A549 (cell line): ENCODE results near the gene TUBA1C. TPM values are rescaled to one million over a fixed set of nuclear protein-coding genes. Genes with fewer than 3 reads are reported as not detected.

Source experiments
- ATAC-seq, 2 experiments: fragments of 200-7000 bp in 1 of 2; fragments of >200 bp in 1 of 2; cut with Nextera tagmentation in 1 of 2; cut with Tn5 transposase in 1 of 2; 3 replicates each; pipeline versions ENCODE4 v1.8.0 to v1.9.1; 2018 to 2020; ENCODE audit warnings: mild to moderate bottlenecking in 1 of 2, moderate library complexity in 1 of 2
- CTCF ChIA-PET: fragments of 300-600 bp; sonication (Branson Sonifier 250); formaldehyde crosslinking; extraction: SDS; loops from one replicate; lab custom pipeline; 2021; ENCODE audit warnings: antibody characterized with exemption, inconsistent platforms; lab: Yijun Ruan, JAX
- POLR2A ChIA-PET: fragments of 350-600 bp; formaldehyde crosslinking; extraction: SDS; loops from one replicate; lab custom pipeline; 2021; ENCODE audit warnings: antibody characterized with exemption, inconsistent platforms; lab: Yijun Ruan, JAX
- DNase-seq, 2 experiments: peaks; one replicate each; pipeline versions ENCODE4 v3.0.0 to v3.0.0-alpha.2; 2011 to 2016; ENCODE audit warnings: low read depth in 1 of 2, low spot score in 1 of 2
- FAIRE-seq: peaks from 2 replicates; lab custom pipeline; 2011; peaks lifted over from hg19 to GRCh38; lab: Jason Lieb, UNC
- H3K27ac ChIP-seq, 2 experiments: fragments of >200 bp; sonication (Bioruptor Twin); formaldehyde crosslinking; 3 replicates each; pipeline ENCODE4 v1.5.1; 2016 to 2017
- H3K4me1 ChIP-seq: fragments of >200 bp; sonication (Bioruptor Twin); formaldehyde crosslinking; 3 replicates; pipeline ENCODE4 v1.6.1; 2016
- H3K4me2 ChIP-seq: fragments of >200 bp; sonication (Bioruptor Twin); formaldehyde crosslinking; 3 replicates; pipeline ENCODE4 v1.6.1; 2016
- H3K4me3 ChIP-seq: fragments of >200 bp; sonication (Bioruptor Twin); formaldehyde crosslinking; 3 replicates; pipeline ENCODE4 v1.5.1; 2016
- H3K9me3 ChIP-seq: fragments of >200 bp; sonication (Bioruptor Twin); formaldehyde crosslinking; 3 replicates; pipeline ENCODE4 v1.6.1; 2016
- CBX8 ChIP-seq: fragments of 200-600 bp; sonication (generic); IDR thresholded peaks from 2 replicates; pipeline ENCODE4 v1.6.1; 2016
- CEBPB ChIP-seq, 2 experiments: fragments of >200 bp in 1 of 2; sonication (Bioruptor Twin) in 1 of 2; formaldehyde crosslinking in 1 of 2; IDR thresholded peaks; 2 replicates each; pipeline ENCODE4 v1.6.1; 2012 to 2016
- CHD2 ChIP-seq: fragments of 150-350 bp; IDR thresholded peaks from 2 replicates; pipeline ENCODE4 v1.6.1; 2014; ENCODE audit warnings: low read length; ENCODE audit not compliant: partially characterized antibody
- EHMT2 ChIP-seq: fragments of 200-600 bp; sonication (generic); IDR thresholded peaks from 2 replicates; pipeline ENCODE4 v1.6.1; 2016; ENCODE audit warnings: antibody characterized with exemption, low read depth, mild to moderate bottlenecking, moderate library complexity
- FOSB ChIP-seq: fragments of 250-450 bp; sonication (Bioruptor Pico); IDR thresholded peaks from 2 replicates; pipeline ENCODE4 v1.5.0; 2020; ENCODE audit warnings: mild to moderate bottlenecking, moderate library complexity
- FOSL2 ChIP-seq, 2 experiments: fragments of 450-650 bp in 1 of 2; fragments of >200 bp in 1 of 2; sonication (Bioruptor Twin) in 1 of 2; formaldehyde crosslinking; IDR thresholded peaks; 2 replicates each; pipeline versions ENCODE4 v1.5.0 to v1.6.1; 2016 to 2020; ENCODE audit warnings: mild to moderate bottlenecking in 1 of 2, moderate library complexity in 1 of 2
- FOXS1 ChIP-seq: fragments of 250-450 bp; sonication (Bioruptor Pico); IDR thresholded peaks from 2 replicates; pipeline ENCODE4 v1.5.0; 2020; ENCODE audit warnings: mild to moderate bottlenecking, moderate library complexity
- GATA3 ChIP-seq: IDR thresholded peaks from 2 replicates; pipeline ENCODE4 v1.6.1; 2012; ENCODE audit warnings: borderline replicate concordance
- HOXB13 ChIP-seq: fragments of 250-450 bp; sonication (Bioruptor Pico); IDR thresholded peaks from 2 replicates; pipeline ENCODE4 v1.5.0; 2020; ENCODE audit warnings: low read depth, mild to moderate bottlenecking, moderate library complexity
- HOXB5 ChIP-seq: fragments of 250-450 bp; sonication (Bioruptor Pico); IDR thresholded peaks from 2 replicates; pipeline ENCODE4 v1.5.0; 2020; ENCODE audit warnings: mild to moderate bottlenecking, moderate library complexity
- JUN ChIP-seq, 2 experiments: fragments of >200 bp; sonication (Bioruptor Twin); formaldehyde crosslinking; IDR thresholded peaks; 2 replicates in 1 of 2; 3 replicates in 1 of 2; pipeline ENCODE4 v1.6.1; 2016 to 2017
- KDM1A ChIP-seq: fragments of 200-600 bp; sonication (generic); IDR thresholded peaks from 2 replicates; pipeline ENCODE4 v1.6.1; 2016; ENCODE audit warnings: low read depth, mild to moderate bottlenecking
- KDM5A ChIP-seq: fragments of 200-600 bp; sonication (generic); IDR thresholded peaks from 2 replicates; pipeline ENCODE4 v1.6.1; 2016; ENCODE audit warnings: antibody characterized with exemption, mild to moderate bottlenecking
- NPAS2 ChIP-seq: fragments of 250-450 bp; sonication (Bioruptor Pico); IDR thresholded peaks from 2 replicates; pipeline ENCODE4 v1.8.0; 2022; ENCODE audit warnings: mild to moderate bottlenecking, moderate library complexity, borderline replicate concordance
- POLR2A ChIP-seq: IDR thresholded peaks from 2 replicates; pipeline ENCODE4 v1.6.1; 2012; ENCODE audit warnings: mild to moderate bottlenecking, low read length
- RAD21 ChIP-seq, 2 experiments: fragments of >200 bp in 1 of 2; sonication (Bioruptor Twin) in 1 of 2; formaldehyde crosslinking in 1 of 2; IDR thresholded peaks in 1 of 2; conservative IDR thresholded peaks in 1 of 2; 2 replicates in 1 of 2; 3 replicates in 1 of 2; pipeline ENCODE4 v1.6.1; 2012 to 2018; ENCODE audit warnings: inconsistent platforms in 1 of 2
- RARB ChIP-seq: fragments of 250-450 bp; sonication (Bioruptor Pico); IDR thresholded peaks from 2 replicates; pipeline ENCODE4 v1.8.0; 2021; ENCODE audit warnings: mild to moderate bottlenecking, moderate library complexity
- RCOR1 ChIP-seq: fragments of 150-350 bp; IDR thresholded peaks from 2 replicates; pipeline ENCODE4 v1.6.1; 2014; ENCODE audit warnings: antibody characterized with exemption, low read length, low read depth
- RFX5 ChIP-seq: fragments of 450-650 bp; IDR thresholded peaks from 2 replicates; pipeline ENCODE4 v1.7.1; 2014; ENCODE audit warnings: antibody characterized with exemption, mild to moderate bottlenecking, moderate library complexity
- RNF2 ChIP-seq: fragments of 200-600 bp; sonication (generic); IDR thresholded peaks from 2 replicates; pipeline ENCODE4 v1.6.1; 2016; ENCODE audit warnings: low read depth, mild to moderate bottlenecking, antibody characterized with exemption, moderate library complexity, borderline replicate concordance
- SREBF2 ChIP-seq: fragments of 450-650 bp; IDR thresholded peaks from 2 replicates; pipeline ENCODE4 v1.6.1; 2014; ENCODE audit warnings: mild to moderate bottlenecking, moderate library complexity
- TP53 ChIP-seq: fragments of 250-450 bp; sonication (Bioruptor Pico); IDR thresholded peaks from 2 replicates; pipeline ENCODE4 v1.5.0; 2021; ENCODE audit warnings: mild to moderate bottlenecking, moderate library complexity
- ZC3H11A ChIP-seq: fragments of 450-650 bp; IDR thresholded peaks from 2 replicates; pipeline ENCODE4 v1.6.1; 2014; ENCODE audit warnings: antibody characterized with exemption, mild to moderate bottlenecking
- ZFP36 ChIP-seq: fragments of 450-650 bp; IDR thresholded peaks from 2 replicates; pipeline ENCODE4 v1.6.1; 2014; ENCODE audit warnings: borderline replicate concordance; ENCODE audit not compliant: partially characterized antibody
- WGBS: methylation state at CpG from one replicate; pipeline ENCODE4 v1.1.6; 2017; ENCODE audit errors: missing lambda C conversion rate; 5-methylcytosine and 5-hydroxymethylcytosine counted together
- polyA minus RNA-seq: library from RNA; depleted of rRNA, polyadenylated mRNA; stranded (reverse); fragments of >200 nt; gene quantifications from 2 replicates; pipeline ENCODE4 v1.2.3, GENCODE V29; 2011; rRNA and poly(A)+ RNA removed
- polyA plus RNA-seq, 4 experiments: library from polyadenylated mRNA; depleted of rRNA in 3 of 4; stranded (reverse); fragments of >200 nt; fragmentation: RNase III in 1 of 4; extraction: RNeasy Plus Mini Kit Qiagen cat#74134 plus additional on column Dnase treatment in 1 of 4; gene quantifications; 2 replicates in 3 of 4; 3 replicates in 1 of 4; pipeline ENCODE4 v1.2.3, GENCODE V29; 2011 to 2017
- TF ChIP-seq, protein P1 (sequence below): fragments of 250-450 bp; sonication (Bioruptor Pico); IDR thresholded peaks from 2 replicates; pipeline ENCODE4 v1.5.0; 2020; ENCODE audit warnings: low read depth, mild to moderate bottlenecking, moderate library complexity
- TF ChIP-seq, protein P2 (sequence below): fragments of 150-350 bp; IDR thresholded peaks from 2 replicates; pipeline ENCODE4 v1.6.1; 2014; ENCODE audit warnings: low read depth, mild to moderate bottlenecking, low read length
- TF ChIP-seq, protein P3 (sequence below): IDR thresholded peaks from 2 replicates; pipeline ENCODE4 v1.6.1; 2012
- TF ChIP-seq, protein P4 (sequence below): fragments of >200 bp; sonication (Bioruptor Twin); formaldehyde crosslinking; IDR thresholded peaks from 2 replicates; pipeline ENCODE4 v1.6.1; 2016
- TF ChIP-seq, protein P5 (sequence below): IDR thresholded peaks from 2 replicates; pipeline ENCODE4 v1.6.1; 2012
- TF ChIP-seq, protein P6 (sequence below): fragments of 200-600 bp; sonication (generic); IDR thresholded peaks from 2 replicates; pipeline ENCODE4 v1.6.1; 2016; ENCODE audit warnings: antibody characterized with exemption, mild to moderate bottlenecking, moderate library complexity

The TUBA1C gene
- polyA plus RNA-seq (2011; rRNA removed) (1,183 and 1,488 TPM in 2 replicates), polyA plus RNA-seq (2017; fragmentation: RNase III; extraction: RNeasy Plus Mini Kit Qiagen cat#74134 plus additional on column Dnase treatment) (1,577 to 1,940 TPM (median 1,656 TPM) in 3 replicates), polyA minus RNA-seq (1,919 and 2,604 TPM in 2 replicates)
- polyA plus RNA-seq (2012; cell fraction: cytosol; rRNA removed): 3,774 and 4,321 TPM in 2 replicates
- polyA plus RNA-seq (2012; cell fraction: nucleus; rRNA removed): 3,587 and 3,861 TPM in 2 replicates

DNA sequence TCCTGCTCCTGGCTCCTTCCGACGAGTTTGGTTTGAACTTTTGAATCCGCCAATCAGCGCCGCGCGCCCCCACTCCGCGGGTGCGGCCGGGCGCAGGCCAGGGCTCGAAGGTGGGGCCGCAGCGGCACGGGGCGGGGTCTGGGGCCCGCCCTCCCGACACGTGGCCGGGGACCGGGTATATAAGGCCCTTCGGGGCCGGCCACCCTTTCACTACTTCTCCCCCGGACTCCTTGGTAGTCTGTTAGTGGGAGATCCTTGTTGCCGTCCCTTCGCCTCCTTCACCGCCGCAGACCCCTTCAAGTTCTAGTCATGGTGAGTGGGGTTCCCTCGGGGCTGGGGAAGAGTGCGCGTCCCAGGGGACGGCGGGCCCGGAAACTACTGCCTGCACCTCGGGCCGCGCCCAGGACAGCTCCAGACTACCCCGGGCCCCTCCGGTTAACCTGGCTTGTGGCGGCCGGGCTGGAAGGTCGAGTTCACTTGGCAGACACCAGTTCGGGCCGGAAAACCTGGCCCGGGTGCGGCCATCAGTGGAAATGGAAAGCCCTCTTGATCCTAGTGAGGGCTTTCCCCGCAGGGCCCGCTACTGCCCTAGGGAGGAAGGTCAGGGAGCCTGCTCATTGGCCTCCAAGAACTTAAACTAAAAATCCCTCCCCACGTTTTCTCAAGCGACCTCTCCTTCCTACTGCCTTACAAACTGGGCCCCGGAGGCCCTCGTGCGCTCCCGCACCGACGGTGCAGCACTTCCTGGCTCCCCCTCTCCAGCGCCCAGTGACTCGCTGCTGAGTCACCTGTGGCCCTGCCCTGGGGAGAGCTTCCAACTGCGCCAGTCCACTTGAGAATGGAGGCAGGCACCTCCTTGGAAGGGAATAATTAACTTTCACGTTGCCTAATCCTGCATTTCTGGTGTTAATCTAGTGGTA, at the start of gene TUBA1C:
Gene TUBA1C, plus strand, starts transcription at position 210 of the 920 bp plus-strand sequence. Its CDS starts 100 bp downstream, at position 310.
- FAIRE-seq: no peak
- POLR2A ChIA-PET: interaction anchor here (0.5 to 4.7 kb wide), 22 partner anchors 9 to 476 kb away, joined by 3 to 38 read pairs (median 4); partner anchors contain the start of genes RHEBL1, TMBIM6, TROAP and TUBA1A
- CTCF ChIA-PET: interaction anchor here (1.3 to 15.0 kb wide), 5 partner anchors 26 to 288 kb away, joined by 4 to 164 read pairs (median 14); partner anchors contain the start of genes PRPH and TUBA1B
- ATAC-seq: peak; percentile 81 to 85
- 2% methylated on average over 41 of the region's 61 CpGs for WGBS
- H3K4me1 ChIP-seq: peaks cover 36% of the 10 kb centered on the region
- H3K4me2 ChIP-seq: peak within 1 kb of the TSS; percentile 94
- DNase-seq: peak; percentile 91 to 97
- peak within 1 kb of the TSS; percentile 71 for H3K4me3 ChIP-seq
- peak within 1 kb of the TSS; percentile 94 to 100 for H3K27ac ChIP-seq
- H3K9me3 ChIP-seq: no peaks in the 10 kb centered on the region
- TF ChIP-seq RFX5 (peak; percentile 32; the same call in 1 of the 2 replicates), ZFP36 (no peak), FOXS1 (0 out of 2 replicates have a peak, but pooled peaks have one; percentile 18), NPAS2 (CRISPR knock-in tag) (0 out of 2 replicates have a peak, but pooled peaks have one; percentile 66), FOSB (CRISPR knock-in tag) (peak; percentile 91; the same call in 1 of the 2 replicates), SREBF2 (no peak), RCOR1 (no peak), HOXB13 (CRISPR knock-in tag) (no peak), POLR2A (peak; percentile 99), HOXB5 (CRISPR knock-in tag) (no peak), GATA3 (no peak), CBX8 (0 out of 2 replicates have a peak, but pooled peaks have one; percentile 56), ZC3H11A (no peak), RNF2 (no peak), TP53 (CRISPR knock-in tag) (peak; percentile 21), CHD2 (no peak), FOSL2 (IDR thresholded peaks at IDR 0.05) (peak; percentile 88), FOSL2 (CRISPR knock-in tag; IDR thresholded peaks at IDR 0.05) (peak; percentile 97), RARB (CRISPR knock-in tag) (0 out of 2 replicates have a peak, but pooled peaks have one; percentile 63), RAD21 (conservative IDR thresholded peaks at IDR 0.05 in 1 of 2, IDR thresholded peaks at IDR 0.05 in 1 of 2) (no peak), CEBPB (IDR thresholded peaks at IDR 0.05) (peak; percentile 5 to 49; a peak in 2 of 4 replicates), EHMT2 (no peak), KDM5A (no peak), KDM1A (0 out of 2 replicates have a peak, but pooled peaks have one; percentile 10), JUN (IDR thresholded peaks at IDR 0.05) (peak; percentile 97 to 100)
- TF ChIP-seq, protein P1, sequence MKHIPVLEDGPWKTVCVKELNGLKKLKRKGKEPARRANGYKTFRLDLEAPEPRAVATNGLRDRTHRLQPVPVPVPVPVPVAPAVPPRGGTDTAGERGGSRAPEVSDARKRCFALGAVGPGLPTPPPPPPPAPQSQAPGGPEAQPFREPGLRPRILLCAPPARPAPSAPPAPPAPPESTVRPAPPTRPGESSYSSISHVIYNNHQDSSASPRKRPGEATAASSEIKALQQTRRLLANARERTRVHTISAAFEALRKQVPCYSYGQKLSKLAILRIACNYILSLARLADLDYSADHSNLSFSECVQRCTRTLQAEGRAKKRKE (CRISPR knock-in tag): 0 out of 2 replicates have a peak, but pooled peaks have one; percentile 33
- TF ChIP-seq, protein P2, sequence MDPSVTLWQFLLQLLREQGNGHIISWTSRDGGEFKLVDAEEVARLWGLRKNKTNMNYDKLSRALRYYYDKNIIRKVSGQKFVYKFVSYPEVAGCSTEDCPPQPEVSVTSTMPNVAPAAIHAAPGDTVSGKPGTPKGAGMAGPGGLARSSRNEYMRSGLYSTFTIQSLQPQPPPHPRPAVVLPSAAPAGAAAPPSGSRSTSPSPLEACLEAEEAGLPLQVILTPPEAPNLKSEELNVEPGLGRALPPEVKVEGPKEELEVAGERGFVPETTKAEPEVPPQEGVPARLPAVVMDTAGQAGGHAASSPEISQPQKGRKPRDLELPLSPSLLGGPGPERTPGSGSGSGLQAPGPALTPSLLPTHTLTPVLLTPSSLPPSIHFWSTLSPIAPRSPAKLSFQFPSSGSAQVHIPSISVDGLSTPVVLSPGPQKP: no peak
- TF ChIP-seq, protein P3, sequence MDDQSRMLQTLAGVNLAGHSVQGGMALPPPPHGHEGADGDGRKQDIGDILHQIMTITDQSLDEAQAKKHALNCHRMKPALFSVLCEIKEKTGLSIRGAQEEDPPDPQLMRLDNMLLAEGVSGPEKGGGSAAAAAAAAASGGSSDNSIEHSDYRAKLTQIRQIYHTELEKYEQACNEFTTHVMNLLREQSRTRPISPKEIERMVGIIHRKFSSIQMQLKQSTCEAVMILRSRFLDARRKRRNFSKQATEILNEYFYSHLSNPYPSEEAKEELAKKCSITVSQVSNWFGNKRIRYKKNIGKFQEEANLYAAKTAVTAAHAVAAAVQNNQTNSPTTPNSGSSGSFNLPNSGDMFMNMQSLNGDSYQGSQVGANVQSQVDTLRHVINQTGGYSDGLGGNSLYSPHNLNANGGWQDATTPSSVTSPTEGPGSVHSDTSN: peak; percentile 57
- TF ChIP-seq, protein P4, sequence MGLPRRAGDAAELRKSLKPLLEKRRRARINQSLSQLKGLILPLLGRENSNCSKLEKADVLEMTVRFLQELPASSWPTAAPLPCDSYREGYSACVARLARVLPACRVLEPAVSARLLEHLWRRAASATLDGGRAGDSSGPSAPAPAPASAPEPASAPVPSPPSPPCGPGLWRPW: no peak
- TF ChIP-seq, protein P5, sequence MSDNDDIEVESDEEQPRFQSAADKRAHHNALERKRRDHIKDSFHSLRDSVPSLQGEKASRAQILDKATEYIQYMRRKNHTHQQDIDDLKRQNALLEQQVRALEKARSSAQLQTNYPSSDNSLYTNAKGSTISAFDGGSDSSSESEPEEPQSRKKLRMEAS: peak; percentile 75
- TF ChIP-seq, protein P6, sequence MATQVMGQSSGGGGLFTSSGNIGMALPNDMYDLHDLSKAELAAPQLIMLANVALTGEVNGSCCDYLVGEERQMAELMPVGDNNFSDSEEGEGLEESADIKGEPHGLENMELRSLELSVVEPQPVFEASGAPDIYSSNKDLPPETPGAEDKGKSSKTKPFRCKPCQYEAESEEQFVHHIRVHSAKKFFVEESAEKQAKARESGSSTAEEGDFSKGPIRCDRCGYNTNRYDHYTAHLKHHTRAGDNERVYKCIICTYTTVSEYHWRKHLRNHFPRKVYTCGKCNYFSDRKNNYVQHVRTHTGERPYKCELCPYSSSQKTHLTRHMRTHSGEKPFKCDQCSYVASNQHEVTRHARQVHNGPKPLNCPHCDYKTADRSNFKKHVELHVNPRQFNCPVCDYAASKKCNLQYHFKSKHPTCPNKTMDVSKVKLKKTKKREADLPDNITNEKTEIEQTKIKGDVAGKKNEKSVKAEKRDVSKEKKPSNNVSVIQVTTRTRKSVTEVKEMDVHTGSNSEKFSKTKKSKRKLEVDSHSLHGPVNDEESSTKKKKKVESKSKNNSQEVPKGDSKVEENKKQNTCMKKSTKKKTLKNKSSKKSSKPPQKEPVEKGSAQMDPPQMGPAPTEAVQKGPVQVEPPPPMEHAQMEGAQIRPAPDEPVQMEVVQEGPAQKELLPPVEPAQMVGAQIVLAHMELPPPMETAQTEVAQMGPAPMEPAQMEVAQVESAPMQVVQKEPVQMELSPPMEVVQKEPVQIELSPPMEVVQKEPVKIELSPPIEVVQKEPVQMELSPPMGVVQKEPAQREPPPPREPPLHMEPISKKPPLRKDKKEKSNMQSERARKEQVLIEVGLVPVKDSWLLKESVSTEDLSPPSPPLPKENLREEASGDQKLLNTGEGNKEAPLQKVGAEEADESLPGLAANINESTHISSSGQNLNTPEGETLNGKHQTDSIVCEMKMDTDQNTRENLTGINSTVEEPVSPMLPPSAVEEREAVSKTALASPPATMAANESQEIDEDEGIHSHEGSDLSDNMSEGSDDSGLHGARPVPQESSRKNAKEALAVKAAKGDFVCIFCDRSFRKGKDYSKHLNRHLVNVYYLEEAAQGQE: peak; percentile 53
